Naive thymus-derived CD4-positive, alpha-beta T cell (primary cell): ENCODE data around the gene ITGA5. TPM values are rescaled to one million over a fixed set of nuclear protein-coding genes. Genes with fewer than 3 reads are reported as not detected.

Experiments used
- ATAC-seq: fragments of 150-1000 bp; cut with Tn5 transposase; 2 replicates; pipeline ENCODE4 v1.10.0; 2021; ENCODE audit warnings: mild to moderate bottlenecking, moderate library complexity
- CTCF ChIA-PET: fragments of 350-600 bp; sonication (Branson Sonifier 250); formaldehyde crosslinking; loops from one replicate; lab custom pipeline; 2021; ENCODE audit warnings: antibody characterized with exemption; lab: Charles Lee
- POLR2A ChIA-PET: fragments of 350-600 bp; sonication (Branson Sonifier 250); formaldehyde crosslinking; loops from one replicate; lab custom pipeline; 2021; ENCODE audit warnings: antibody characterized with exemption, inconsistent platforms; lab: Charles Lee
- DNase-seq, 9 donors: peaks; one replicate each; pipeline versions ENCODE4 v3.0.0 to v3.0.0-alpha.2; 2020 to 2022; ENCODE audit warnings: mixed read lengths in 1 of 9
- H3K27ac ChIP-seq: one replicate; pipeline ENCODE4 v1.7.0; 2013; ENCODE audit warnings: mild to moderate bottlenecking, low read depth, low read length, moderate library complexity
- H3K27me3 ChIP-seq, 2 donors: one replicate each; pipeline ENCODE4 v1.7.0; 2013; ENCODE audit warnings: low read length in 2 of 2, mild to moderate bottlenecking in 2 of 2, moderate library complexity in 2 of 2; ENCODE audit not compliant: control insufficient read depth in 2 of 2, insufficient read depth in 2 of 2
- H3K36me3 ChIP-seq, 3 experiments: 1 replicate in 2 of 3; 2 replicates in 1 of 3; pipeline ENCODE4 v1.7.0; 2013; ENCODE audit warnings: low read length in 3 of 3, mild to moderate bottlenecking in 3 of 3, moderate library complexity in 1 of 3; ENCODE audit not compliant: insufficient read depth in 3 of 3, control insufficient read depth in 2 of 3
- H3K4me1 ChIP-seq, 2 donors: one replicate each; pipeline ENCODE4 v1.7.0; 2013; ENCODE audit warnings: low read length in 2 of 2, mild to moderate bottlenecking in 2 of 2, moderate library complexity in 1 of 2; ENCODE audit not compliant: control insufficient read depth in 2 of 2, insufficient read depth in 2 of 2
- H3K4me3 ChIP-seq: 2 replicates; pipeline ENCODE4 v1.7.0; 2013; ENCODE audit warnings: mild to moderate bottlenecking, low read length
- H3K9me3 ChIP-seq, 3 experiments: 1 replicate in 2 of 3; 2 replicates in 1 of 3; pipeline ENCODE4 v1.7.0; 2013; ENCODE audit warnings: low read length in 3 of 3; ENCODE audit not compliant: control insufficient read depth in 2 of 3
- H3K27ac Mint-ChIP-seq, 9 donors: one replicate each; pipeline ENCODE4 v1.8.0; 2020 to 2022; ENCODE audit warnings: mixed read lengths in 9 of 9, mild to moderate bottlenecking in 8 of 9, moderate library complexity in 5 of 9, inconsistent platforms in 2 of 9
- H3K27me3 Mint-ChIP-seq, 5 donors: one replicate each; pipeline ENCODE4 v1.8.0; 2021 to 2022; ENCODE audit warnings: mixed read lengths in 5 of 5, mild to moderate bottlenecking in 1 of 5
- H3K36me3 Mint-ChIP-seq, 5 donors: one replicate each; pipeline ENCODE4 v1.8.0; 2020 to 2022; ENCODE audit warnings: mixed read lengths in 5 of 5, mild to moderate bottlenecking in 3 of 5, inconsistent platforms in 1 of 5
- H3K4me1 Mint-ChIP-seq, 7 donors: one replicate each; pipeline ENCODE4 v1.8.0; 2020 to 2022; ENCODE audit warnings: mixed read lengths in 7 of 7, mild to moderate bottlenecking in 3 of 7, inconsistent platforms in 1 of 7
- H3K4me3 Mint-ChIP-seq, 10 donors: one replicate each; pipeline ENCODE4 v1.8.0; 2020 to 2022; ENCODE audit warnings: mild to moderate bottlenecking in 10 of 10, mixed read lengths in 10 of 10, moderate library complexity in 6 of 10, inconsistent platforms in 2 of 10
- H3K9me3 Mint-ChIP-seq, 11 donors: one replicate each; pipeline ENCODE4 v1.8.0; 2020 to 2022; ENCODE audit warnings: mixed read lengths in 11 of 11, mild to moderate bottlenecking in 4 of 11, inconsistent platforms in 1 of 11, moderate library complexity in 1 of 11
- intact Hi-C, 2 donors: fragments of 100-400 bp; cut with micrococcal nuclease; formaldehyde crosslinking; loops; one replicate each; pipeline ENCODE4 v1.15.1; 2023
- polyA plus RNA-seq, 2 donors: library from polyadenylated mRNA; unstranded; fragments of 300-500 nt; fragmentation: Illumina TruSeq; gene quantifications; one replicate each; pipeline ENCODE4 v1.2.3, GENCODE V29; 2021
- total RNA-seq, 6 experiments: library from RNA in 5 of 6; stranded (reverse) in 5 of 6; gene quantifications; 1 replicate in 5 of 6; 2 replicates in 1 of 6; pipeline ENCODE4 v1.2.3 and lab custom pipeline; 2021 to 2026

Gene ITGA5
- total and polyA plus RNA-seq, 7 experiments from 2014 or later, result 26.5 to 169 (median 110) TPM

DNA sequence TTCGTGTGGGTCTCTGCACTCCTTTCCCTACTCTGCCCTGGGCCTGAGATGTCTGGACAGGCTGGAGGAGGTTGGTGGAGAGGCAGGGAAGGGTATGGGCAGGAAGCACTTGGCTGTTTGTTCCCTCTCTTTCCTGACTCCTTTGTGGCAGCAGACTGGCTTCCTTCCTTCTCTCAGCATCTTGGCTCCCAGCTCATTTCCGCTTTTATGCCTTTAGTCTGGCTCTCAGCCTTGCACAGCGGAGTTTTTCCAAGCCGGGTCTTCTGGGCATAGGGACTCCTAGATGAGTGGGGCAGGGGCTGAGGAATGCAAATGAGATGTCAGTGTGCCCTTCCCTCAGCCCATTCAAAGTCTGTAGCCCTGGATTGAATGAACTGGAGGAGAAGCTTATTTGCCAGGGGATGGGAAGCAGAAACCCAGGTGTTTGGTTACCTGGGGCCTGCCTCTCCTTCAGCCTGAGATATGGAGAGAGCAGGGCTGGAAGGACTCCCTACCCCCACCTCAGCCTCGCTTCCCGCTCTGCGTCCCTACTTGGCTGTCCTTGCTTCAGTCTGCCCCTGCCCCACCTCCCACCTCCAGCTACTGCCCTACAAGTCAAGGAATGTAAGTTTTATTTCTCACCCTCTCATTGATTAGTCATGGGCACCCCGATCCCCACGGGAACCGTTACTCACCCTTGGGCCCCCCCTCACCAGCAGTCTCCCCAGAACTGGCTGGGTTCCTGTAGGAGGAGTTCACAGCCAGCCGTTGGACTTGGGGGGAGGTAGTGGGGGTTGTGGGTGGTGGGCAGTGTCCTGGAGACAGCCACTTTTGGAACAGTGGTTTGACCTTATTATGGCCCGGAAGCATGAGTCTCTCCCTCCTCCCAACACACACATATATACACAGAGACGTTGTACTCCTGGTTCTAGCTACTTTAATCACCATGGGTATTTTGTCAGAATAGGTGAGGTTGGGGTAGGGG, 9.3 kb upstream of the ITGA5 start:
- CTCF ChIA-PET, result interaction anchor here (0.8 to 11.0 kb wide), 5 partner anchors 10 to 49 kb away, joined by 3 to 143 read pairs (median 13); no protein-coding TSS in a partner anchor
- intact Hi-C loops, result loop anchor here in 1 of 2 donors (1.0 kb wide), 1 partner anchor 11 kb away; no protein-coding TSS in a partner anchor
- Mint-ChIP-seq H3K27me3 (peaks cover 0 to 35% (median 0%) of the 10 kb centered on the region in 5 donors), H3K4me1 (peaks cover 20 to 69% (median 44%) of the 10 kb centered on the region in 7 donors), H3K9me3 (peaks cover 0 to 2% (median 0%) of the 10 kb centered on the region in 11 donors), H3K36me3 (peaks cover 0 to 2% (median 0%) of the 10 kb centered on the region in 5 donors), H3K27ac (peak overlapping the region in 1 of 9 donors; percentile 55), H3K4me3 (peak overlapping the region in 1 of 10 donors; percentile 34)
- Histone ChIP-seq H3K36me3 (no peaks in the 10 kb centered on the region), H3K4me1 (peaks cover 13 to 23% of the 10 kb centered on the region in 2 donors), H3K4me3 (no peak overlapping the region), H3K27ac (no peak overlapping the region), H3K9me3 (no peaks in the 10 kb centered on the region), H3K27me3 (no peaks in the 10 kb centered on the region)
- peak; percentile 59 for ATAC-seq
- POLR2A ChIA-PET, result interaction anchor here (0.8 to 2.3 kb wide), 7 partner anchors 9 to 35 kb away, joined by 3 to 12 read pairs (median 4); partner anchors contain the start of gene ITGA5
- no peak for DNase-seq

GRCh38 chr12:54427106-54427505, 8.0 kb upstream of the ITGA5 start:
- H3K4me1 ChIP-seq, result peaks cover 2 to 11% of the 10 kb centered on the region in 2 donors
- peaks cover 13 to 64% (median 34%) of the 10 kb centered on the region in 7 donors for H3K4me1 Mint-ChIP-seq
- H3K4me3 Mint-ChIP-seq, result peak overlapping the region in 1 of 10 donors; percentile 62
- H3K9me3 Mint-ChIP-seq, result peaks cover 0 to 2% (median 0%) of the 10 kb centered on the region in 11 donors
- H3K36me3 Mint-ChIP-seq, result peaks cover 0 to 2% (median 0%) of the 10 kb centered on the region in 5 donors
- H3K27ac Mint-ChIP-seq, result peak overlapping the region in 2 of 9 donors; percentile 22 to 38
- H3K4me3 ChIP-seq, result no peak overlapping the region
- H3K27ac ChIP-seq, result no peak overlapping the region
- CTCF ChIA-PET, result interaction anchor here (0.6 to 11.0 kb wide), 5 partner anchors 11 to 25 kb away, joined by 3 to 143 read pairs (median 13); no protein-coding TSS in a partner anchor
- no peaks in the 10 kb centered on the region for H3K9me3 ChIP-seq
- no peaks in the 10 kb centered on the region for H3K36me3 ChIP-seq
- peaks cover 0 to 44% (median 0%) of the 10 kb centered on the region in 5 donors for H3K27me3 Mint-ChIP-seq
- H3K27me3 ChIP-seq, result no peaks in the 10 kb centered on the region
- ATAC-seq (no peak), DNase-seq (no peak)
- intact Hi-C loops, result no loop called here
- POLR2A ChIA-PET, result interaction anchor here (1.0 to 2.2 kb wide), 5 partner anchors 9 to 34 kb away, joined by 3 to 7 read pairs (median 4); partner anchors contain the start of gene ITGA5

- DNase-seq, result no peak
- H3K27ac Mint-ChIP-seq, result peak overlapping the region in 1 of 9 donors; percentile 22
- no peak overlapping the region for H3K27ac ChIP-seq
Observed at GRCh38 chr12:54426690-54427089, 7.6 kb upstream of the ITGA5 start.

GRCh38 chr12:54425702-54426101, 6.6 kb upstream of the ITGA5 start:
- H3K9me3 ChIP-seq, result no peaks in the 10 kb centered on the region
- Mint-ChIP-seq H3K9me3 (peaks cover 0 to 2% (median 0%) of the 10 kb centered on the region in 11 donors), H3K4me1 (peaks cover 19 to 64% (median 37%) of the 10 kb centered on the region in 7 donors), H3K4me3 (no peak overlapping the region), H3K36me3 (peaks cover 0 to 2% (median 0%) of the 10 kb centered on the region in 5 donors), H3K27ac (no peak overlapping the region), H3K27me3 (peaks cover 0 to 55% (median 0%) of the 10 kb centered on the region in 5 donors)
- ChIA-PET CTCF (interaction anchor here (0.6 to 11.0 kb wide), 5 partner anchors 9 to 528 kb away, joined by 3 to 143 read pairs (median 5); no protein-coding TSS in a partner anchor), POLR2A (interaction anchor here (0.6 to 2.0 kb wide), 5 partner anchors 10 to 26 kb away, joined by 3 to 8 read pairs (median 4); no protein-coding TSS in a partner anchor)
- DNase-seq, result no peak
- H3K27ac ChIP-seq, result no peak overlapping the region
- H3K36me3 ChIP-seq, result no peaks in the 10 kb centered on the region
- no peaks in the 10 kb centered on the region for H3K27me3 ChIP-seq
- intact Hi-C loops, result loop anchor here in 1 of 2 donors (1.0 kb wide), 1 partner anchor 10 kb away; no protein-coding TSS in a partner anchor
- peaks cover 2 to 7% of the 10 kb centered on the region in 2 donors for H3K4me1 ChIP-seq
- ATAC-seq, result no peak
- H3K4me3 ChIP-seq, result no peak overlapping the region

More at GRCh38 chr12:54426690-54427089, 7.6 kb upstream of the ITGA5 start:
- POLR2A ChIA-PET, result interaction anchor here (1.3 to 2.2 kb wide), 3 partner anchors 8 to 11 kb away, joined by 3 to 7 read pairs (median 5); partner anchors contain the start of gene ITGA5
- H3K36me3 ChIP-seq, result no peaks in the 10 kb centered on the region
- H3K4me1 ChIP-seq, result peaks cover 0 to 7% of the 10 kb centered on the region in 2 donors
- H3K4me3 Mint-ChIP-seq, result no peak overlapping the region
- peaks cover 12 to 64% (median 33%) of the 10 kb centered on the region in 7 donors for H3K4me1 Mint-ChIP-seq
- no peak for ATAC-seq
- no peaks in the 10 kb centered on the region for H3K27me3 ChIP-seq
- CTCF ChIA-PET, result interaction anchor here (1.6 to 11.0 kb wide), 4 partner anchors 10 to 25 kb away, joined by 5 to 143 read pairs (median 22); no protein-coding TSS in a partner anchor
- H3K9me3 ChIP-seq, result no peaks in the 10 kb centered on the region
- H3K36me3 Mint-ChIP-seq, result peaks cover 0 to 2% (median 0%) of the 10 kb centered on the region in 5 donors
- H3K9me3 Mint-ChIP-seq, result peaks cover 0 to 2% (median 0%) of the 10 kb centered on the region in 11 donors
- no peak overlapping the region for H3K4me3 ChIP-seq
- peaks cover 0 to 48% (median 0%) of the 10 kb centered on the region in 5 donors for H3K27me3 Mint-ChIP-seq
- intact Hi-C loops, result loop anchor here in 1 of 2 donors (1.0 kb wide), 1 partner anchor 11 kb away; no protein-coding TSS in a partner anchor

DNA sequence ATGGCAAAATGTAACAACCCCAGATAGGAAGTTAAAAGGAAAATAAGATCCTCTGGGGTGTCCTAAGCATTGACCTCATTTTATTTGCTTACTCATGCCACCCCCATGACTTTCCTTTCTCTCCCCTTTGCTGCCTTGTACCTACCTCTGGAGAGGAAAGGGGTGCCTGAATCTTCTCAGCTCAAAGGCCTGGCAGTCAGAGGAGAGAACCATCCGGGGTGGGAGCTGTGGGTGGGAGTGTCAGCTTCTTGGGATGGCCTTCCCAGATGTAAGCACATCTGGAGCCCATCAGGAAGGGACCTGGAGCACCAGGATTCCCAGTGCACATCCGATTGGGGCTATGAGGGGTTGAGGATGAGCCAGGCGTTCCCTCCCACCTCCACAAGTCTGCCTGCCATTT, 5.2 kb upstream of the ITGA5 start:
- H3K27me3 ChIP-seq, result no peaks in the 10 kb centered on the region
- peaks cover 0 to 1% (median 0%) of the 10 kb centered on the region in 3 experiments for H3K36me3 ChIP-seq
- no peak for ATAC-seq
- peaks cover 0 to 52% (median 0%) of the 10 kb centered on the region in 5 donors for H3K27me3 Mint-ChIP-seq
- intact Hi-C loops, result no loop called here
- H3K4me3 Mint-ChIP-seq, result no peak overlapping the region
- H3K4me3 ChIP-seq, result no peak overlapping the region
- no peak overlapping the region for H3K27ac ChIP-seq
- DNase-seq, result no peak
- no peaks in the 10 kb centered on the region for H3K9me3 ChIP-seq
- H3K27ac Mint-ChIP-seq, result no peak overlapping the region
- peaks cover 0 to 2% (median 0%) of the 10 kb centered on the region in 5 donors for H3K36me3 Mint-ChIP-seq
- CTCF ChIA-PET, result interaction anchor here (1.3 to 11.0 kb wide), 3 partner anchors 8 to 22 kb away, joined by 4 to 143 read pairs (median 13); no protein-coding TSS in a partner anchor
- peaks cover 16 to 19% of the 10 kb centered on the region in 2 donors for H3K4me1 ChIP-seq
- POLR2A ChIA-PET, result interaction anchor here (0.8 to 2.0 kb wide), 5 partner anchors 9 to 145 kb away, joined by 3 to 8 read pairs (median 7); partner anchors contain the start of gene CBX5
- H3K4me1 Mint-ChIP-seq, result peaks cover 16 to 69% (median 42%) of the 10 kb centered on the region in 7 donors
- H3K9me3 Mint-ChIP-seq, result no peaks in the 10 kb centered on the region
